H1 (cell line): ENCODE measurements around the gene KLHL29. TPM values are rescaled to one million over a fixed set of nuclear protein-coding genes. Genes with fewer than 3 reads are reported as not detected.

Experiments
- BCL11A ChIP-seq, 2 experiments: IDR thresholded peaks; one replicate each; pipeline ENCODE4 v1.6.1; 2011; ENCODE audit warnings: low read depth in 2 of 2, low read length in 2 of 2, mild to moderate bottlenecking in 2 of 2
- CBX8 ChIP-seq: fragments of 300-800, 300-1000 bp; sonication (generic); IDR thresholded peaks from 2 replicates; pipeline ENCODE4 v1.7.1; 2016; ENCODE audit warnings: low read depth, low read length, borderline replicate concordance
- NRF1 ChIP-seq: IDR thresholded peaks from 2 replicates; pipeline ENCODE4 v1.6.1; 2011; ENCODE audit warnings: mild to moderate bottlenecking, low read depth, low read length, improper control_type of control experiment
- POU5F1 ChIP-seq: IDR thresholded peaks from 2 replicates; pipeline ENCODE4 v1.6.1; 2011; ENCODE audit warnings: low read depth, mild to moderate bottlenecking, low read length, moderate library complexity
- SRF ChIP-seq: IDR thresholded peaks from 2 replicates; pipeline ENCODE4 v1.6.1; 2011; ENCODE audit warnings: mild to moderate bottlenecking, low read depth, low read length, moderate library complexity
- TEAD4 ChIP-seq: IDR thresholded peaks from 2 replicates; pipeline ENCODE4 v1.6.1; 2012; ENCODE audit warnings: low read depth, low read length, inconsistent platforms, mixed read lengths
- polyA plus RNA-seq, 7 experiments: library from polyadenylated mRNA; depleted of rRNA in 3 of 7; stranded (reverse) in 5 of 7; unstranded in 2 of 7; fragments of >200 nt in 5 of 7; fragments of 200-250 nt in 2 of 7; gene quantifications; 1 replicate in 5 of 7; 2 replicates in 1 of 7; 4 replicates in 1 of 7; pipeline versions ENCODE4 v1.2.1 to v1.2.3, GENCODE V29; 2011 to 2013; ENCODE audit warnings: missing spikeins in 2 of 7, mixed read lengths in 2 of 7
- total RNA-seq: library from RNA; stranded (reverse); fragmentation: NEBNext Ultra II Directional; extraction: Animal tissue kit (Norgen Biotek cat#: 25700); gene quantifications from 2 replicates; pipeline ENCODE4 v1.2.1, GENCODE V29; 2021
- TF ChIP-seq, protein P1 (sequence below): IDR thresholded peaks from 2 replicates; pipeline ENCODE4 v1.6.1; 2011; ENCODE audit warnings: low read length, improper control_type of control experiment

Gene KLHL29
- total and polyA plus RNA-seq, 2 of the 8 experiments (the other 6 are each of a cell fraction or from before 2014, with no cell fraction given) = 1.1 to 4.7 TPM

GRCh38 chr2:23603581-23603980, 218.6 kb downstream of the KLHL29 start (continued):
- TF ChIP-seq NRF1 (no peak), SRF (no peak), POU5F1 (no peak), BCL11A (IDR thresholded peaks at IDR 0.05; ENCODE audit: low read depth in 2 of 2, low read length in 2 of 2) (no peak), TEAD4 (no peak), CBX8 (no peak)
- TF ChIP-seq, protein P1, sequence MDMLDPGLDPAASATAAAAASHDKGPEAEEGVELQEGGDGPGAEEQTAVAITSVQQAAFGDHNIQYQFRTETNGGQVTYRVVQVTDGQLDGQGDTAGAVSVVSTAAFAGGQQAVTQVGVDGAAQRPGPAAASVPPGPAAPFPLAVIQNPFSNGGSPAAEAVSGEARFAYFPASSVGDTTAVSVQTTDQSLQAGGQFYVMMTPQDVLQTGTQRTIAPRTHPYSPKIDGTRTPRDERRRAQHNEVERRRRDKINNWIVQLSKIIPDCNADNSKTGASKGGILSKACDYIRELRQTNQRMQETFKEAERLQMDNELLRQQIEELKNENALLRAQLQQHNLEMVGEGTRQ = no peak
